Lower leg skin (tissue), 3 donors: Measurements from ENCODE around the gene TMEM214.

ENCODE experiments used
- CTCF ChIP-seq, 3 donors: fragments of 450-650 bp; IDR thresholded peaks; one replicate each; pipeline ENCODE4 v1.5.1; 2016; ENCODE audit warnings: antibody characterized with exemption in 3 of 3, mild to moderate bottlenecking in 3 of 3, moderate library complexity in 2 of 3
- POLR2A ChIP-seq, 2 donors: fragments of 450-650 bp; IDR thresholded peaks; one replicate each; pipeline ENCODE4 v1.6.1; 2016 to 2017; ENCODE audit warnings: antibody characterized with exemption in 2 of 2, mild to moderate bottlenecking in 1 of 2, moderate library complexity in 1 of 2

DNA sequence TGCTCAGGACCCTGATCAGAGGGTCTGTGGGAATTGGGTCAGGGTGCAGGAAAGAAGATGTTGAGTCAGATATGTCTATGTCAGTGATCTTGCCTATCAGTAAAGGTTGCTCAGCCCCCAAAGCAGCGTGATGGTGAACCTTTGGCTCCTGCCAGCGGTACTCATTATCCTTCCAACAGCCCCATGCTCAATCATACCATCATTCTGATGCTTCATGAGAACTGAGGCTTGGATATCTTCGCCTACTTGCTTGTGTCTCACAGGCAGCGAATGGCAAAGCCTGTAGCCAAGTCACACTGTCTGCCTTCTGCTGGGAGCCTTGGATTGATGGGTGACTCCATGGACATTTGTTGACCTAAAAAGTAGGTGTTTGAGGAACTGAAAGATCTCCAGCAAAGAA, 19.0 kb upstream of the TMEM214 start:
- TF ChIP-seq POLR2A (IDR thresholded peaks at IDR 0.05): no peak
- TF ChIP-seq CTCF (IDR thresholded peaks at IDR 0.05): no peak
